Neural cell (in vitro differentiated cells): ENCODE data around the gene HOXA3. TPM values are rescaled to one million over a fixed set of nuclear protein-coding genes. Genes with fewer than 3 reads are reported as not detected.

Experiments
- H2AFZ ChIP-seq: fragments of 200-600, 300-800 bp; sonication (generic), shearing (Covaris generic); 2 replicates; pipeline ENCODE4 v1.6.0; 2014; ENCODE audit warnings: low read depth, mild to moderate bottlenecking, antibody characterized with exemption, low read length, moderate library complexity
- H3F3A ChIP-seq: fragments of 200-600 bp; shearing (Covaris generic); 2 replicates; pipeline ENCODE4 v1.6.1; 2016; ENCODE audit warnings: mild to moderate bottlenecking, moderate library complexity, mixed read lengths, antibody characterized with exemption, low read length; ENCODE audit not compliant: insufficient read depth, poor library complexity, severe bottlenecking
- H3K27ac ChIP-seq: fragments of 200-600, 300-800 bp; sonication (generic), shearing (Covaris generic); 2 replicates; pipeline ENCODE4 v1.5.1; 2014; ENCODE audit warnings: mild to moderate bottlenecking, low read length, moderate library complexity
- H3K27me3 ChIP-seq: fragments of 300-800, 200-600 bp; sonication (generic), shearing (Covaris generic); 2 replicates; pipeline ENCODE4 v1.6.0; 2014; ENCODE audit warnings: mild to moderate bottlenecking, low read depth, low read length, moderate library complexity; ENCODE audit not compliant: insufficient read depth
- H3K36me3 ChIP-seq: fragments of 300-800, 200-600 bp; sonication (generic), shearing (Covaris generic); 2 replicates; pipeline ENCODE4 v1.5.1; 2014; ENCODE audit warnings: mild to moderate bottlenecking, antibody characterized with exemption, low read length, moderate library complexity; ENCODE audit not compliant: insufficient read depth
- H3K4me2 ChIP-seq: fragments of 300-800, 200-600 bp; sonication (generic), shearing (Covaris generic); 2 replicates; pipeline ENCODE4 v1.6.0; 2014; ENCODE audit warnings: mild to moderate bottlenecking, low read length
- H3K4me3 ChIP-seq: fragments of 300-800, 200-600 bp; sonication (generic), shearing (Covaris generic); 2 replicates; pipeline ENCODE4 v1.5.1; 2014; ENCODE audit warnings: mild to moderate bottlenecking, low read length, moderate library complexity
- H3K79me2 ChIP-seq: fragments of 200-600 bp; shearing (Covaris generic); replicated peaks from 2 replicates; pipeline ENCODE4 v1.6.0; 2014; ENCODE audit warnings: mild to moderate bottlenecking, low read length, moderate library complexity; ENCODE audit not compliant: insufficient read depth
- H3K9ac ChIP-seq: fragments of 300-800, 200-600 bp; sonication (generic), shearing (Covaris generic); 2 replicates; pipeline ENCODE4 v1.6.1; 2016; ENCODE audit warnings: mild to moderate bottlenecking, low read length, mixed read lengths
- H3K9me2 ChIP-seq: fragments of 200-600 bp; shearing (Covaris generic); 2 replicates; pipeline ENCODE4 v1.6.1; 2016; ENCODE audit warnings: mild to moderate bottlenecking, low read length, mixed read lengths; ENCODE audit not compliant: insufficient read depth
- H3K9me3 ChIP-seq: fragments of 200-600, 300-800 bp; sonication (generic), shearing (Covaris generic); 2 replicates; pipeline ENCODE4 v1.6.1; 2016; ENCODE audit warnings: mild to moderate bottlenecking, mixed run types, low read length, moderate library complexity, mixed read lengths
- H4K20me1 ChIP-seq: fragments of 200-600 bp; shearing (Covaris generic); 2 replicates; pipeline ENCODE4 v1.6.1; 2016; ENCODE audit warnings: mild to moderate bottlenecking, mixed run types; ENCODE audit not compliant: insufficient read depth
- CTCF ChIP-seq: fragments of 450-650 bp; IDR thresholded peaks from 2 replicates; pipeline ENCODE4 v1.5.1; 2014; ENCODE audit warnings: antibody characterized with exemption, mild to moderate bottlenecking, moderate library complexity; ENCODE audit not compliant: poor library complexity, severe bottlenecking
- EP300 ChIP-seq: fragments of 450-650 bp; conservative IDR thresholded peaks from 2 replicates; pipeline ENCODE4 v1.6.1; 2014; ENCODE audit warnings: antibody characterized with exemption, mild to moderate bottlenecking, moderate library complexity; ENCODE audit not compliant: poor library complexity, severe bottlenecking
- EZH2 ChIP-seq: fragments of 200-600, 300-800 bp; shearing (Covaris generic), sonication (generic); IDR thresholded peaks from 2 replicates; pipeline ENCODE4 v1.6.1; 2014; ENCODE audit warnings: antibody characterized with exemption, low read length, borderline replicate concordance, mild to moderate bottlenecking; ENCODE audit not compliant: insufficient read depth, poor library complexity, severe bottlenecking
- MXI1 ChIP-seq: fragments of 450-650 bp; conservative IDR thresholded peaks from 2 replicates; pipeline ENCODE4 v1.6.1; 2014; ENCODE audit warnings: antibody characterized with exemption, mild to moderate bottlenecking; ENCODE audit not compliant: poor library complexity, severe bottlenecking
- POLR2AphosphoS5 ChIP-seq: IDR thresholded peaks from 2 replicates; pipeline ENCODE4 v1.6.1; 2012
- RAD21 ChIP-seq: fragments of 450-650 bp; conservative IDR thresholded peaks from 2 replicates; pipeline ENCODE4 v1.6.1; 2014; ENCODE audit warnings: antibody characterized with exemption, mild to moderate bottlenecking, moderate library complexity
- SMC3 ChIP-seq: fragments of 450-650 bp; conservative IDR thresholded peaks from 2 replicates; pipeline ENCODE4 v1.6.1; 2014; ENCODE audit warnings: antibody characterized with exemption, mild to moderate bottlenecking, moderate library complexity; ENCODE audit not compliant: poor library complexity
- TAF1 ChIP-seq: IDR thresholded peaks from 2 replicates; pipeline ENCODE4 v1.6.1; 2012; ENCODE audit warnings: low read depth
- polyA plus RNA-seq: library from polyadenylated mRNA; depleted of rRNA; stranded (reverse); fragments of >200 nt; gene quantifications from 2 replicates; pipeline ENCODE4 v1.2.3, GENCODE V29; 2014
- TF ChIP-seq, protein P1 (sequence below): IDR thresholded peaks from 2 replicates; pipeline ENCODE4 v1.6.1; 2012; ENCODE audit warnings: borderline replicate concordance

HOXA3 gene
- polyA plus RNA-seq, 1 donor from 2014 or later = not detected

DNA sequence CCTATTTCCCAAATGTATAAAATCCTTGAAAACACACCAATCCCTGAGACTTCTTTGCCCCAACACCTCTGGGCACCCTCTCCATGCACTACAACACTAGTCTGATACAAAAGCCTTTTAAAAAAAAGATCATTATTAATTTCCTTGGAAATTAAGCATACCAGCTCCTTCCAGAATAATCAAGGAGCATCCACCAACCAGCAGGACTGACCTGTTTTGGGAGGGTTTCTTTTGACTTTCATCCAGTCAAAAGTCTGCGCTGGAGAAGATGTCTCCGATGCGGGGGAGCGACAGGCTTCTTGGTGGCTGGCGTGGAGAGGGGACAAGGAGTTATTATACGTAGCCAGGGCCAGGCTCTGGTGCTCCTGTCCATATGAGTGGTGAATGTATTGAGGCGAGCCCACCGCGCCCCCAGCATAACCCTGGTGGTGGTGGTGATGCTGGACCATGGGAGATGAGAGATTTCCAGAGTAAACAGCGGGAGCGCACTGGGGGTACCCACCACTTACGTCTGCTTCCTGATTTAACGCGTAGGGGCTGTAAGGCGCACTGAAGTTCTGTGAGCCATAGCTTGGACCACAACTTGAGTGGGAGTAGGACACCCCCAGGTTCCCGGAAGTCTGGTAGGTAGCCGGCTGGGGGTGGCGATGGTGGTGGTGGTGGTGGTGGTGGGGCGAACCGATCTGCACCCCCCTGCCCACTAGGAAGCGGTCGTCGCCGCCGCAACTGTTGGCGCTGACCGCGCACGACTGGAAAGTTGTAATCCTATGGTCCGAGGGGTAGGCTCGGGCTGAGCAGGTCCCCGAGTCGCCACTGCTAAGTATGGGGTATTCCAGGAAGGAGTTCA, 57.1 kb downstream of the HOXA3 start:
- no peaks in the 10 kb centered on the region for H3K36me3 ChIP-seq
- TF ChIP-seq EZH2 (peak; percentile 45), EP300 (no peak)
- no peaks in the 10 kb centered on the region for H4K20me1 ChIP-seq
- H3K27ac ChIP-seq = no peak overlapping the region
- no peaks in the 10 kb centered on the region for H3K9me2 ChIP-seq
- no peak overlapping the region for H2AFZ ChIP-seq
- H3F3A ChIP-seq = no peaks in the 10 kb centered on the region
- H3K4me2 ChIP-seq = no peak overlapping the region
- peaks cover 100% of the 10 kb centered on the region for H3K27me3 ChIP-seq
- H3K4me3 ChIP-seq = peak overlapping the region; percentile 63
- no peaks in the 10 kb centered on the region for H3K79me2 ChIP-seq
- H3K9ac ChIP-seq = no peak overlapping the region
- H3K9me3 ChIP-seq = peaks cover 3% of the 10 kb centered on the region

DNA sequence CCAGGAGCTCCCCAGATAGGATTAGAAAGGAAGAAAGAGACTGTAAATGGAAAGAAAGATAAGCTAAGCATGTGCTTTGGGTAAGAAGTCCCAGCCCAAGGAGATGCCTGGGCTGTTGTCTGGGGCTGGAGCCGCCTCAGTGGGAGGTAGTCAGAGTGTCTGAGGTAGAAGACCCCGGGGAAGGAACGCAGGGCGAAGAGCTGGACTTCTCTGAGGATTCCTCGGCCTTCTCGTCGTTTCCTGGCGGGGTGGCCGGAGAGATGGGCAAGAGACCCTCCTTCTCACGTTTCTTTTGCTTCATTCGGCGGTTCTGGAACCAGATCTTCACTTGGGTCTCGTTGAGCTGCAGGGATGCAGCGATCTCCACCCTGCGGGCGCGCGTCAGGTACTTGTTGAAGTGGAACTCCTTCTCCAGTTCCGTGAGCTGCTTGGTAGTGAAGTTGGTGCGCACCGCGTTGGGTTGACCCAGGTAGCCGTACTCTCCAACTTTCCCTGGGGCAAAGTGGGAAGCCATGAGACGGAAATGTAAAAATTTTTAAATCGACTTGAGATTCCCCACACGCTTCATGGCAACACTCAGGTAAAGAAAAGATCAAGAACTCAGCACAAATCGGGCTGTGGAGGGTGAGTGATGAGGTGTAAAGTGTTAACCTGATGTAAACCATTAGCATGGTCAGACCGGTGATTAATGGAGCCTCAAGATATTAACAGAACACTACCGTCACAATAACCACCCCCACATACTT, 57.9 kb downstream of the HOXA3 start:
- no peak overlapping the region for H3K4me2 ChIP-seq
- TF ChIP-seq TAF1 (no peak), MXI1 (no peak), EZH2 (no peak), SMC3 (no peak), RAD21 (no peak), CTCF (no peak), POLR2AphosphoS5 (no peak), EP300 (no peak)
- TF ChIP-seq, protein P1, sequence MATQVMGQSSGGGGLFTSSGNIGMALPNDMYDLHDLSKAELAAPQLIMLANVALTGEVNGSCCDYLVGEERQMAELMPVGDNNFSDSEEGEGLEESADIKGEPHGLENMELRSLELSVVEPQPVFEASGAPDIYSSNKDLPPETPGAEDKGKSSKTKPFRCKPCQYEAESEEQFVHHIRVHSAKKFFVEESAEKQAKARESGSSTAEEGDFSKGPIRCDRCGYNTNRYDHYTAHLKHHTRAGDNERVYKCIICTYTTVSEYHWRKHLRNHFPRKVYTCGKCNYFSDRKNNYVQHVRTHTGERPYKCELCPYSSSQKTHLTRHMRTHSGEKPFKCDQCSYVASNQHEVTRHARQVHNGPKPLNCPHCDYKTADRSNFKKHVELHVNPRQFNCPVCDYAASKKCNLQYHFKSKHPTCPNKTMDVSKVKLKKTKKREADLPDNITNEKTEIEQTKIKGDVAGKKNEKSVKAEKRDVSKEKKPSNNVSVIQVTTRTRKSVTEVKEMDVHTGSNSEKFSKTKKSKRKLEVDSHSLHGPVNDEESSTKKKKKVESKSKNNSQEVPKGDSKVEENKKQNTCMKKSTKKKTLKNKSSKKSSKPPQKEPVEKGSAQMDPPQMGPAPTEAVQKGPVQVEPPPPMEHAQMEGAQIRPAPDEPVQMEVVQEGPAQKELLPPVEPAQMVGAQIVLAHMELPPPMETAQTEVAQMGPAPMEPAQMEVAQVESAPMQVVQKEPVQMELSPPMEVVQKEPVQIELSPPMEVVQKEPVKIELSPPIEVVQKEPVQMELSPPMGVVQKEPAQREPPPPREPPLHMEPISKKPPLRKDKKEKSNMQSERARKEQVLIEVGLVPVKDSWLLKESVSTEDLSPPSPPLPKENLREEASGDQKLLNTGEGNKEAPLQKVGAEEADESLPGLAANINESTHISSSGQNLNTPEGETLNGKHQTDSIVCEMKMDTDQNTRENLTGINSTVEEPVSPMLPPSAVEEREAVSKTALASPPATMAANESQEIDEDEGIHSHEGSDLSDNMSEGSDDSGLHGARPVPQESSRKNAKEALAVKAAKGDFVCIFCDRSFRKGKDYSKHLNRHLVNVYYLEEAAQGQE = no peak
- peaks cover 3% of the 10 kb centered on the region for H3K9me3 ChIP-seq
- no peak overlapping the region for H3K4me3 ChIP-seq
- H3K9ac ChIP-seq = no peak overlapping the region
- H3K79me2 ChIP-seq = no peaks in the 10 kb centered on the region
- H3K36me3 ChIP-seq = no peaks in the 10 kb centered on the region
- no peaks in the 10 kb centered on the region for H4K20me1 ChIP-seq
- H2AFZ ChIP-seq = no peak overlapping the region
- no peaks in the 10 kb centered on the region for H3F3A ChIP-seq
- H3K27me3 ChIP-seq = peaks cover 100% of the 10 kb centered on the region
- H3K9me2 ChIP-seq = no peaks in the 10 kb centered on the region
- H3K27ac ChIP-seq = no peak overlapping the region
